Psoas muscle (tissue), 8 donors: Measurements from ENCODE around the gene ROGDI. TPM values are rescaled to one million over a fixed set of nuclear protein-coding genes. Genes with fewer than 3 reads are reported as not detected.
A peak's percentile ranks its signal among the peaks of the same experiment; 100 is the strongest.

ENCODE experiments used
- ATAC-seq, 4 donors: fragments of 200-7000 bp; cut with Tn5 transposase; one replicate each; pipeline ENCODE4 v1.9.1; 2020; ENCODE audit warnings: moderate library complexity in 3 of 4, mild to moderate bottlenecking in 2 of 4
- DNase-seq, 2 donors: peaks; one replicate each; pipeline ENCODE4 v3.0.0-alpha.2; 2020
- H3K27ac ChIP-seq: fragments of 200-600 bp; one replicate; pipeline ENCODE4 v1.8.0; 2022
- H3K27me3 ChIP-seq, 3 donors: fragments of 200-600 bp in 1 of 3; one replicate each; pipeline versions ENCODE4 v1.6.1 to v1.8.0; 2013 to 2022; ENCODE audit warnings: low read length in 2 of 3, mild to moderate bottlenecking in 2 of 3, moderate library complexity in 1 of 3; ENCODE audit not compliant: insufficient read depth in 3 of 3
- H3K36me3 ChIP-seq, 2 donors: fragments of 200-600 bp in 1 of 2; one replicate each; pipeline versions ENCODE4 v1.6.1 to v1.8.0; 2013 to 2022; ENCODE audit warnings: low read depth in 1 of 2, mild to moderate bottlenecking in 1 of 2, moderate library complexity in 1 of 2; ENCODE audit not compliant: insufficient read depth in 1 of 2
- H3K4me1 ChIP-seq: fragments of 200-600 bp; one replicate; pipeline ENCODE4 v1.8.0; 2022
- H3K4me3 ChIP-seq: fragments of 200-600 bp; one replicate; pipeline ENCODE4 v1.8.0; 2022; ENCODE audit warnings: mild to moderate bottlenecking
- H3K9me3 ChIP-seq: fragments of 200-600 bp; one replicate; pipeline ENCODE4 v1.8.0; 2022
- CTCF ChIP-seq: fragments of 200-600 bp; IDR thresholded peaks from one replicate; pipeline ENCODE4 v1.8.0; 2022; ENCODE audit warnings: antibody characterized with exemption
- WGBS, 3 donors: extraction: QIAGEN DNeasy Blood & Tissue Kit; methylation state at CpG; one replicate each; pipeline versions ENCODE4 v1.1.6 to v1.1.7; 2013; 5-methylcytosine and 5-hydroxymethylcytosine counted together
- intact Hi-C, 2 donors: fragments of 100-400 bp; cut with DNase I; formaldehyde crosslinking; loops; one replicate each; pipeline versions ENCODE4 v1.11.0 to v1.14.2; 2022
- long read RNA-seq, 2 donors: library from polyadenylated mRNA; unstranded; transcript quantifications; one replicate each; pipeline ENCODE4 v2.0.0, GENCODE V29; 2021
- polyA plus RNA-seq, 3 donors: library from polyadenylated mRNA; stranded (reverse); fragments of 200-250 nt; gene quantifications; one replicate each; pipeline ENCODE4 v1.2.3, GENCODE V29; 2013
- total RNA-seq, 4 donors: library from RNA; stranded (reverse); fragmentation: NEBNext Ultra II Directional in 2 of 4; extraction: Animal tissue kit (Norgen Biotek cat#: 25700) in 2 of 4; gene quantifications; one replicate each; pipeline versions ENCODE4 v1.2.1 to v1.2.4, GENCODE V29; 2021 to 2023
- donor health status: healthy with polysubstance abuse.
- donor health status: DM: no; HTN: no; CAD: no; lungs with moderate emphysema.
- donor health status: Bipolar disorder and iron deficiency.
- donor health status: healthy.
- donor health status: DM: yes; HTN: yes; CAD: no.
- donor health status: DM: no; HTN: no; CAD: no.
- donor health status: DM: no; HTN: no; CAD: no.
- donor health status: DM: yes; HTN: yes; CAD: no.

The ROGDI gene
- total RNA-seq (10 to 100 TPM; 14.2 to 44.0 (median 21.9) TPM), polyA plus RNA-seq (10 to 100 TPM; 13.2 to 33.7 (median 17.3) TPM)
- long read RNA-seq, donor 1, transcript ROGDI-201 (11 exons, 1,735 nt), result major isoform, 28 of 40 reads
- long read RNA-seq, donor 1, partial matches to known transcripts, result 3 of 40 reads
- long read RNA-seq, donor 1, other reads (novel, unspliced or antisense), result 9 of 40 reads
- long read RNA-seq, donor 2, transcript ROGDI-201 (11 exons, 1,735 nt), result major isoform, 19 of 27 reads
- long read RNA-seq, donor 2, partial matches to known transcripts, result 3 of 27 reads
- long read RNA-seq, donor 2, other reads (novel, unspliced or antisense), result 4 of 27 reads

- Histone ChIP-seq H3K4me3 (peak within 1 kb of the TSS; percentile 75), H3K4me1 (peaks cover 12% of the 10 kb centered on the region), H3K36me3 (peaks cover 2 to 56% of the 10 kb centered on the region in 2 donors), H3K27me3 (no peaks in the 10 kb centered on the region), H3K27ac (peak within 1 kb of the TSS; percentile 59), H3K9me3 (no peaks in the 10 kb centered on the region)
- DNase-seq, result peak; percentile 67 to 79
- ATAC-seq, result peak; percentile 16 to 62 (median 26)
- WGBS, 3 donors, result 0 to 1% (median 0%) methylated on average over 50 to 70 of the region's 70 CpGs
- TF ChIP-seq CTCF, result no peak
- intact Hi-C loops, result loop anchor here in 1 of 2 donors (5.0 kb wide), 1 partner anchor 35 kb away; the partner anchor contains the start of gene ZNF500
These were observed at the start of gene ROGDI for GRCh38 chr16:4801962-4802658. Gene ROGDI (minus strand): TSS chr16:4802633. CDS start chr16:4802571, 62 bp downstream.

- Histone ChIP-seq H3K4me1 (peaks cover 52% of the 10 kb centered on the region), H3K9me3 (no peaks in the 10 kb centered on the region), H3K27ac (no peak overlapping the region), H3K4me3 (peak overlapping the region; percentile 98), H3K36me3 (peaks cover 4 to 35% of the 10 kb centered on the region in 2 donors), H3K27me3 (no peaks in the 10 kb centered on the region)
- WGBS, 3 donors, result 61 to 75% (median 67%) methylated on average over 3 of the region's 3 CpGs
- no peak for DNase-seq
- intact Hi-C loops, result no loop called here
- no peak for ATAC-seq
- TF ChIP-seq CTCF, result no peak
These were observed 47.8 kb upstream of the ROGDI start for GRCh38 chr16:4850211-4850610.

- DNase-seq, result peak; percentile 70 to 82
- H3K4me3 ChIP-seq, result peak overlapping the region; percentile 98
- intact Hi-C loops, result loop anchor here (5.0 to 10.0 kb wide), 2 partner anchors 83 to 109 kb away; partner anchors contain the start of genes SEC14L5 (in 1 of the 2) and ZNF500 (in 1 of the 2)
- TF ChIP-seq CTCF, result no peak
- H3K4me1 ChIP-seq, result peaks cover 63% of the 10 kb centered on the region
- no peaks in the 10 kb centered on the region for H3K9me3 ChIP-seq
- peaks cover 4 to 35% of the 10 kb centered on the region in 2 donors for H3K36me3 ChIP-seq
- WGBS, 3 donors, result 0 to 1% (median 1%) methylated on average over 68 to 83 of the region's 83 CpGs
- peak; percentile 6 to 35 (median 23) for ATAC-seq
- H3K27ac ChIP-seq, result peak overlapping the region; percentile 99
- no peaks in the 10 kb centered on the region for H3K27me3 ChIP-seq
These were observed 45.5 kb upstream of the ROGDI start for GRCh38 chr16:4847774-4848587.

- H3K4me3 ChIP-seq, result peak within 1 kb of the TSS; percentile 98
- intact Hi-C loops, result loop anchor here (5.0 to 10.0 kb wide), 2 partner anchors 82 to 110 kb away; partner anchors contain the start of genes SEC14L5 (in 1 of the 2) and ZNF500 (in 1 of the 2)
- TF ChIP-seq CTCF, result no peak
- no peaks in the 10 kb centered on the region for H3K27me3 ChIP-seq
- H3K27ac ChIP-seq, result peak within 1 kb of the TSS; percentile 99
- DNase-seq (peak; percentile 100), ATAC-seq (peak; percentile 95 to 96 (median 96))
- 0 to 1% (median 0%) methylated on average over 75 to 126 of the region's 126 CpGs for WGBS, 3 donors
- no peaks in the 10 kb centered on the region for H3K9me3 ChIP-seq
- H3K36me3 ChIP-seq, result peaks cover 2 to 41% of the 10 kb centered on the region in 2 donors
- H3K4me1 ChIP-seq, result peaks cover 56% of the 10 kb centered on the region
These were observed 44.7 kb upstream of the ROGDI start, which contains the start of the genes GLYR1 and UBN1 for GRCh38 chr16:4846901-4847773. Gene GLYR1 (minus strand): TSS chr16:4847288. CDS start chr16:4847265, 23 bp downstream. Gene UBN1 (plus strand): TSS chr16:4847481. CDS start chr16:4852918, 5,437 bp downstream.
